MM.1S (cell line): ENCODE results near the gene TAF11L2.
"Not testable (repeated sequence)": the region's sequence is repeated elsewhere in the genome, so short reads cannot be mapped to it uniquely, and the experiment has no call there.

Source experiments
- CTCF ChIP-seq: fragments of 300-600 bp; sonication (generic); IDR thresholded peaks from 2 replicates; pipeline ENCODE4 v1.5.1; 2016; ENCODE audit warnings: antibody characterized with exemption, low read length, mixed read lengths
- EZH2 ChIP-seq: fragments of 300-600 bp; sonication (generic); optimal IDR thresholded peaks from 2 replicates; pipeline ENCODE3; 2017; ENCODE audit warnings: low read depth, mild to moderate bottlenecking, antibody characterized with exemption, low read length, mixed read lengths
- EZH2phosphoT487 ChIP-seq: fragments of 300-600 bp; sonication (generic); IDR thresholded peaks from 2 replicates; pipeline ENCODE4 v1.6.1; 2018; ENCODE audit warnings: antibody characterized with exemption, low read length

DNA sequence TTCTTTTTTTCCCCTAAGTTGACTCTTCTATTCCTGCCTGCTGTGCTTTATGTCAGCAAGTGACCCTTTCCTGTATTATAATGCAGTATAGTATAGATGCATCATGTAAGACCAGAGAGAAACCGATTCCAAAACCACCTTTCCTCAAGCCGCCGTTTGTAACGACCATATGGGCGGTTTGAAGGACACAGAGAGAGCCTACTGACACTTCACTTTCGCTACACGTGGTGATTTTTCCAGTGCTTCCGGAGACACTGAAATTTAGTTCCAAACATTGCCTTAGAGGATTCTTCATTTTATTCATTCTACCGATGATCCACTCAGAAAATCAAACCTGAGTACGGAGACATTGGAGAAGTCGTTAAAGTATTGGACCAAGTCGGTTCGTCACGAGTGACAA is 21.5 kb downstream of the TAF11L2 start:
- not testable (repeated sequence) for TF ChIP-seq CTCF, EZH2phosphoT487, EZH2
